CD4-positive, alpha-beta T cell treated with Interleukin-1 beta for 1 hour (primary cell): ENCODE results near the gene CIB4.

ENCODE experiments used
- DNase-seq, 2 donors: peaks; one replicate each; pipeline ENCODE4 v3.0.0-alpha.2; 2020 to 2022

The CIB4 gene

GRCh38 chr2:26605195-26605998, 35.8 kb downstream of the CIB4 start:
- peak; percentile 22 to 32 for DNase-seq

DNA sequence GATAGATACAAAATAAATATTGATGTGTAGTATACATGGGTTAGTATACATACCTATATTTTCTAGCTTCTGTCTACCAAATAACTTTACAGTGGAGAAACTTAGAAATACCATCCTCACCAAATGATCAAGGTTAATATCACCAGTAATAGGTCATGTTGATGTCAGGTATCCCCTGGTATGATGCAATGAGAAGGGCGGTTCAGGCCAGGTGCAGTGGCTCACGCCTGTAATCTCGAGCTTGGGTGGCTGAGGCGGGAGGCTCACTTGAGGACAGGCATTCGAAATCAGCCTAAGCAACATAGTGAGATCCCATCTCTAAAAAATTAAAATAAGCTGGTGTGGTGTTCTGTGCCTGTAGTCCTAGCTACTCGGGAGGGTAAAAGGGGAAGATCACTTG, 38.6 kb downstream of the CIB4 start:
- DNase-seq: no peak

DNA sequence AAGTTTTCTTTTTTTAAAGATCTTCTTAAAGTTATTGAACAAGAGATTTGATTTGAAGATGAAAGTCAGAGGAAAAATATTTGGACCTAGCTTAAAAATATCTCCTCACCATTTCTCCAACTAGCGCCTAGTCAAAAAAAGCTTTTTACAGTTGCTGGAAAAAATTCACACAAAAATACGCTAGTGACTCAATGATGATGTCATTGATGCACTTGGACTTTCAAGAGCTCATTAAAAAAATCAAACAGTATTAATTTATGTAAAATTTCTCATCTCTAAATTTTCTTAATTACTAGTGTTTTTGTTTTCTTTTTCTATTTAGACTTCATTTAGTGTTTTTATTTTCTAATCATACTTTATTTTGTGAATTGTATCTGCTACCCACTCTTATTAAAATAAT, 41.8 kb downstream of the CIB4 start:
- DNase-seq: no peak

DNA sequence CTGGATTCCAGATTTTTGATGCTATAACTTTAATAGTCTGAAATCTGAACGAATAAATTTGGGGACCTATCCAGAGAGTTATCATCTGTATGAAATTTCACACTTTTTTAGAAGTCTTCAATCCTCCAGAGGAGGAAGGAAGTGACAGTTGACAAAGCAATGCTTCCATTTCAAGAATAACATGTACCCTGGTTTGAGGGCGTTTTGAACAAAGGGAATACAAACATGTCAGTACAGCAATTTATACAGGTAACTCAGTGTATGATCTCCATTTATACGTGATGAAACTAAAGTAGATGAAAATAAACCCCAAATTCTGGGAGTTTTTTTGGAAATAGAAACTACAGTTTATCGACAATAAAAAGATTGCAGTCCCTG, 42.2 kb downstream of the CIB4 start:
- DNase-seq: no peak

DNA sequence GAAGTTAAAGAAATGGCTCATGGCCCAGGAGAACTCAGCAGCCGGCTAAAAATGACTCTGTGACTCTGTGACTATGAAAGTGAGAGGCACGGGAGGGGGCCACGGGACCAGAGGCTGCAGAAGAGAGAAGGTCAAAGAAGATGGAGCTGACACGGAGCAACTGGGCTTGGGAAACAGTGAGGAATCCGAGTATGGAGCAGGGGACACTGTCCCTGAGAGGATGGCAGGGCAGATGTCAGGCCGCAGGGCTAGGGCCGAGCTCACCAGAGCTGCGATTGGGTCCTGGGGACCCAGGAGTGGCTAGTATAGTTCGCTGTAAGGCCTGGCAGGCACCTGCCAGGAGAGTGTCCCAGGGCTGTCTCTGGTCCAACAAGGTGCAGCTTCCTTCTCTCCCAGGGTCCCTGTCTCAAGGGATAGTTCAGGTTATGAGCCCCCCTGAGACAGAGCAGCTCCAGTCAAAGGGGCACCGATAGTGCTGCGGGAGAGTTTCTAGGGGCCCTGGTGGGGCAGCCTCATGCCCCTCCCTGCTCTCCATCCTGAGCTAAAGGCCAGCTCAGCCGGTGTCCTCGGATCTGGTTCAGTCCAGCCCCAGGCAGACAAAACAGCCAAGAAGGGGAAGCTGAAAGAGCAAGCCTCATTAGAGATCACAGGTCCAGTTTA, 42.7 kb downstream of the CIB4 start:
- no peak for DNase-seq

- DNase-seq: no peak
Measured at GRCh38 chr2:26597197-26597596, 44.0 kb downstream of the CIB4 start.

GRCh38 chr2:26595146-26595545, 46.0 kb downstream of the CIB4 start:
- DNase-seq: no peak

- no peak for DNase-seq
Measured at GRCh38 chr2:26591619-26592505, 49.3 kb downstream of the CIB4 start.

DNA sequence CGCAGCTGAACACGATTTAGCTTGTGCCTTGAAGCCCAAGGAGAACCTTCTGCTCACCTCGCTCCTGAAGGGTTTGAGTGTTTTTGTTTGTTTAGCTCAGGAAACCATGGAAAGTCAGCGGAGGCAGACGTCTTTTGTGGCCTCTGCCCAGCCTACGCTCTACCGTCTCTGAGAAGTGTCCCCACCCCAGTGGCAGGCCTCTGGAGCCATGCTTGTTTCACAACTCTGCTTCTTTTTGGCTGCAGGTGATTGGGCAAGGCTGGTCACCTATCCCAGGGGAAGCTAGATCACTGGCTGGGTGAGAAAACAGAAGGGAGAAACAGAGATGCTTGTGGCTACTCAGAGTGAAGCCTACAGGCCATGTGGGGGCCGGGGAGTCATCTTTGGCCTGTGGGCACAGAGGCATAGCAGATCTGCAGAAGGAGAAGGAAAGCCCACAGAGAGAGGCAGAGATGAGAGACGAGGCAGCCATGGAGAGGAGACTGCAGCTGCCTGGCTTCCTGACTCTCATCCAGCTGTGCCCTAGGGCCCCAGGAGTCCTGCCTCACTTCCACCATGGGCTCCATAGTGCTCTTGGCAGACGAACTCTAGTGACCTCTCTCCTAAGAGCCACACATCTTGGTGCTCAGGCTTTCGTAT, 50.1 kb downstream of the CIB4 start:
- DNase-seq: no peak

GRCh38 chr2:26590508-26590907, 50.7 kb downstream of the CIB4 start:
- no peak for DNase-seq

GRCh38 chr2:26588576-26588975, 52.6 kb downstream of the CIB4 start:
- DNase-seq: no peak

- DNase-seq: no peak
Measured at GRCh38 chr2:26587994-26588393, 53.2 kb downstream of the CIB4 start.

- no peak for DNase-seq
Measured at GRCh38 chr2:26585966-26586365, 55.2 kb downstream of the CIB4 start.

GRCh38 chr2:26585100-26585499, 56.1 kb downstream of the CIB4 start:
- DNase-seq: no peak

DNA sequence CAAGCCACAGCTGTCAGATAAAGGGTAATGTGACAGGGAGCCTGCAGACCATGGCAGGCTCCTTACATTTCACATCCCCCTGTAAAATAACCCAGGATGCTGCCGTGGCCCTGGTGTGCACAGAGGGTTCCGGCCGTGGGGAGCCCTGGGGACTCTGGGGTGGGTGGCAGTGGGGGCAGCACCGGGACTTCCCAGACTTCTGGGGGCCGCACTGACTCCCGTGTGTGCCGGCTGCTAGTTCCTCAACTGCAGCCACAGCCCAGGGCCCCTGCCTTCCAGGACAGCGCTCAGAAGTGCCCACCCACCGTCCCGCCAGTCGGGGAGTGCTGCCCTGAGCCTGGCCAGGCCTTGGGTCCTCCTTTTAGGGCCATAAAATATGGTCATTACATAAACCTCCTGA, 56.5 kb downstream of the CIB4 start:
- no peak for DNase-seq

GRCh38 chr2:26584191-26584590, 57.0 kb downstream of the CIB4 start:
- DNase-seq: no peak

DNA sequence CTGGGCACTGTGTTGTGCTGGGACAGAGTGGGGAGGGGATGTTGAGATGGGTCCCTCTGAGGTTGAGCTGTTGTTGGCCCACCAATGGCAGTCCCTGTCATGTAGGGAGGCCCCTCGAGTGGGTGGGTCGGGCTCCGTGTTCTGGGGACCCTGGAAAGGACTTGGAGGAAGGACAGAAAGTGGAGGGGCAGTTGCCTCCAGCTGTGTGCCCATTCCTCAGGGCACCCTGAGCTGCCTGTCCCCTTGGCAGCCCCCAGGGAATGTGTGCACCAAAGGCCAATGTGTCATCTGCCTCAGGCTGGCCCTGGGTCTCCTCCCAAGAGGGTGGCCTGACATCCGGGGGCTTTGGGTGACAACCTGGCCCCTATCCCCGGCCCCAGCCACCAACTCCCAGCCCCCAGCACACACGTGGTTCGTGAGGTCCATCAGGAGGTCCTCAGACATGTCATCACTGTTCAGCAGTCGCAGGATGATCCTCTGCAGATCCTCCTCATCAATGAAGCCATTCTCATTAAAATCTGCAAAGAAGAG, 57.7 kb downstream of the CIB4 start:
- DNase-seq: no peak

DNA sequence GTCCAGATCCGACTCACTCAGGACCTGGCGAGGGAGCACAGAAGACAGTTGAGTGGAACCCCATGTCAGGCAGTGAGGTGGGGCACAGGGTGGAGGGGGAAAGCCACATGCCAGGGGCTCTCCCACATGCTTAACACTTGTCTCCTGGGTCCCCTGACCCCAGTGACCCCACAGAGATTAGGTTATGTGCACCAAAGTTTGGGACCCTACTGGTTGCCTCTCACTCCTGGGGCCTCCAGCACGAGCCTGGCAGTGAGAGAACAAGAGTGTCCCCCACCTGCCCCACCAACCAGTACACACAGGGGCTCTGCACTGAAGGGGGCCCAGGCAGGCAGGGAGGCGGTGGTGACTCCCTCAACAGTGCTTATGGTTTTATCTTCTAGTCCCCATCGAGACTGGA, 58.3 kb downstream of the CIB4 start:
- no peak for DNase-seq

- DNase-seq: no peak
Measured at GRCh38 chr2:26581991-26582842, 58.9 kb downstream of the CIB4 start.

DNA sequence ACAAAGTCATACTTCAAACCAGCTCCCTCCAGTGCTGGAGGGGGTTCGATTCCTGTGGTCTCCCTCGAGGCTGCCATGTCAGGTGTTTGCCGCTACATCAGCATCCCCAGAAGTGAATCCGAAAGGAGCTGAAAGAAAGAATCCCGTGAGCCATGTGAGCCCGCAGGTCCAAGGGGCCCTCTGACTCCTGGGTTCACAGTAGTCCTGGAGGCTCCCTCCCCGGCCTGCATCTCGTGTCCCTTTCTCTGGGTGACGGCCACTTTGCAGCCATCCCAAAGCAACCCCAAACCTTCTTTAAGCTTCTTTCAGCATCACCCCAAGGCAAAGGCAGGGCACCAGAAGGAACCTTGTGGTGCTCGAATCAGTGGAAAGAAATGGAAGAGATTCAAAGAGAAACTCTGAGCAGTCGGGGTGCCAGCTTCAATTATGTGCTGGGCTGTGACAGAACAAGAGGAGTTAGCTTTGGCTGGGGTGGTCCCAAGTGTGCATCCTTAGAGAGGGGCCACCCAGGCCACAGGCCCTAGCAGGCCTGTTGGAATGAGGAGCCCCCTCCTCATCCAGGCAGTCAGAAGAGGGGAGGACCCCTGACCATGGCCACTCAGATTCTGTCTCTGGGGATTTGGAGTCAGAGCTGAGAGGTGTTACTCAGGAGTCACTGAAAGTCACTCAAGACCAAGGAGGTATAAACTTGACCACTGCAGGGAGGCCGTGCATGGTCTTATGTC, 59.7 kb downstream of the CIB4 start:
- DNase-seq: no peak

DNA sequence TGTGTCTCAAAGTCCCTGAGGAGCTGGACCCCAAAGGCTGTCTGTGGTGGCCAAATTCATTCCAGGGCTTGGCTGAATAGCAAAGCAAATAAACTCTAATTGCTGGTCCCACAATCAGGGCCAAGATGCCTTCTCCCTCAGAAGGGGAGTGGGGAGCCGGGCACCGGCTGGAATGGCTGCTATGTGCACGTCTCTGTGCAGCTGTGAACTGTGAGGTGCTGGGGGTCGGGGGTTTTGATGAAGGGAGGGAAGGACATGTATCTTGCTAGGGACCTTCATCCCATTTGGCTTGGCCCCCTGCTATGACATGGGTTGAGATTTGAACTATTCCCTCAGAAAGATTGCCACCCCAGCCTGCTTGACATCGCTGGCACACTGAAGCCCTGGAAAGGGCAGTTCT, 60.4 kb downstream of the CIB4 start:
- no peak for DNase-seq
